ENCODE measurements around the gene VEZT.

- TF ChIP-seq CTCF (IDR thresholded peaks at IDR 0.05; ENCODE audit: insufficient read depth, low read length): no peak
- no peak for TF ChIP-seq REST (IDR thresholded peaks at IDR 0.05; ENCODE audit: insufficient replicate concordance, low read depth)
- TF ChIP-seq SPI1 (IDR thresholded peaks at IDR 0.05; ENCODE audit: borderline replicate concordance, low read depth): no peak
These were observed 81.3 kb downstream of the VEZT start for GRCh38 chr12:95298916-95299315.
